ENCODE data around the gene GPHN. TPM values are rescaled to one million over a fixed set of nuclear protein-coding genes. Genes with fewer than 3 reads are reported as not detected.
A peak's percentile ranks its signal among the peaks of the same experiment; 100 is the strongest.

GPHN gene
- total RNA-seq, 3 donors from 2014 or later = 32.8 to 57.0 (median 38.1) TPM

GRCh38 chr14:66503532-66503931, 4.4 kb upstream of the GPHN start:
- Histone ChIP-seq H3K9me3 (no peaks in the 10 kb centered on the region), H3K4me1 (ENCODE audit: low read depth) (no peaks in the 10 kb centered on the region), H3K4me3 (no peak overlapping the region), H3K36me3 (ENCODE audit: low read depth) (no peaks in the 10 kb centered on the region)
- ATAC-seq = no peak
- DNase-seq = no peak
- no peak for TF ChIP-seq CTCF (IDR thresholded peaks at IDR 0.05)
- intact Hi-C loops (cut with DNase I, micrococcal nuclease) = no loop called here

- no peaks in the 10 kb centered on the region for H3K36me3 ChIP-seq (ENCODE audit: low read depth)
- H3K4me1 ChIP-seq (ENCODE audit: low read depth) = peaks cover 7% of the 10 kb centered on the region
- peak overlapping the region; percentile 67 for H3K4me3 ChIP-seq
- ATAC-seq = peak; percentile 47
- intact Hi-C loops (cut with DNase I, micrococcal nuclease) = no loop called here
- no peaks in the 10 kb centered on the region for H3K9me3 ChIP-seq
- TF ChIP-seq CTCF (IDR thresholded peaks at IDR 0.05) = no peak
- DNase-seq = no peak
Measured at GRCh38 chr14:66507181-66507721, 696 bp upstream of the GPHN start.

- no peak for ATAC-seq
- TF ChIP-seq CTCF (IDR thresholded peaks at IDR 0.05) = no peak
- H3K36me3 ChIP-seq (ENCODE audit: low read depth) = no peaks in the 10 kb centered on the region
- H3K4me3 ChIP-seq = peak overlapping the region; percentile 67
- no peaks in the 10 kb centered on the region for H3K9me3 ChIP-seq
- H3K4me1 ChIP-seq (ENCODE audit: low read depth) = peaks cover 7% of the 10 kb centered on the region
- DNase-seq = no peak
- intact Hi-C loops (cut with DNase I, micrococcal nuclease) = no loop called here
Measured at GRCh38 chr14:66508547-66508845, 549 bp downstream of the GPHN start.

- Histone ChIP-seq H3K9me3 (no peaks in the 10 kb centered on the region), H3K36me3 (ENCODE audit: low read depth) (no peaks in the 10 kb centered on the region), H3K4me1 (ENCODE audit: low read depth) (peaks cover 7% of the 10 kb centered on the region), H3K4me3 (peak overlapping the region; percentile 67)
- peak; percentile 59 to 73 (median 69) for DNase-seq
- TF ChIP-seq CTCF (IDR thresholded peaks at IDR 0.05) = no peak
- intact Hi-C loops (cut with DNase I, micrococcal nuclease) = no loop called here
- ATAC-seq = peak; percentile 19
Measured at GRCh38 chr14:66508846-66509621, 1.1 kb downstream of the GPHN start.

GRCh38 chr14:66509874-66510273, 1.9 kb downstream of the GPHN start:
- Histone ChIP-seq H3K36me3 (ENCODE audit: low read depth) (no peaks in the 10 kb centered on the region), H3K9me3 (no peaks in the 10 kb centered on the region), H3K4me3 (no peak overlapping the region), H3K4me1 (ENCODE audit: low read depth) (peaks cover 7% of the 10 kb centered on the region)
- ATAC-seq (no peak), DNase-seq (no peak)
- TF ChIP-seq CTCF (IDR thresholded peaks at IDR 0.05) = no peak
- intact Hi-C loops (cut with DNase I, micrococcal nuclease) = no loop called here

Data from mucosa of descending colon (tissue), 3 donors.